ENCODE data around the gene C16orf78. TPM values are rescaled to one million over a fixed set of nuclear protein-coding genes. Genes with fewer than 3 reads are reported as not detected.

C16orf78 gene
- total RNA-seq, 1 experiment from 2014 or later = not detected

GRCh38 chr16:49440156-49441065, 66.8 kb downstream of the C16orf78 start:
- 0 out of 2 replicates have a peak overlapping the region, but pooled peaks have one; percentile 43 for H3K27ac Mint-ChIP-seq
- no peaks in the 10 kb centered on the region for H3K27me3 Mint-ChIP-seq (ENCODE audit: low read depth)
- no peak for ATAC-seq
- no peaks in the 10 kb centered on the region for H3K36me3 Mint-ChIP-seq
- peaks cover 43% of the 10 kb centered on the region for H3K4me1 Mint-ChIP-seq
- TF ChIP-seq ZNF532 (CRISPR knock-in tag; IDR thresholded peaks at IDR 0.05; ENCODE audit: borderline replicate concordance) = no peak
- TF ChIP-seq SP1 (CRISPR knock-in tag; conservative IDR thresholded peaks at IDR 0.05) = no peak
- TF ChIP-seq USF2 (CRISPR knock-in tag; IDR thresholded peaks at IDR 0.05) = no peak
- no peak for TF ChIP-seq ZNF423 (CRISPR knock-in tag; IDR thresholded peaks at IDR 0.05)
- no peak for TF ChIP-seq ZNF263 (CRISPR knock-in tag; IDR thresholded peaks at IDR 0.05; ENCODE audit: low read depth)
- TF ChIP-seq TP53 (CRISPR knock-in tag; IDR thresholded peaks at IDR 0.05) = no peak
- no peak for TF ChIP-seq TCF7 (CRISPR knock-in tag; IDR thresholded peaks at IDR 0.05; ENCODE audit: low read depth)
- TF ChIP-seq NR2C2 (CRISPR knock-in tag; IDR thresholded peaks at IDR 0.05) = no peak
- no peak for TF ChIP-seq CBFB (CRISPR knock-in tag; IDR thresholded peaks at IDR 0.05; ENCODE audit: low read depth)
- TF ChIP-seq NFE2L1 (CRISPR knock-in tag; IDR thresholded peaks at IDR 0.05) = no peak
- TF ChIP-seq CREM (CRISPR knock-in tag; IDR thresholded peaks at IDR 0.05) = no peak
- TF ChIP-seq MXD4 (CRISPR knock-in tag; IDR thresholded peaks at IDR 0.05; ENCODE audit: borderline replicate concordance) = no peak
- no peak for TF ChIP-seq FOXP4 (CRISPR knock-in tag; IDR thresholded peaks at IDR 0.05)
- no peak for TF ChIP-seq ZNF138 (CRISPR knock-in tag; conservative IDR thresholded peaks at IDR 0.05)
- no peak for TF ChIP-seq STAT6 (CRISPR knock-in tag; conservative IDR thresholded peaks at IDR 0.05; ENCODE audit: low read depth)
- H3K4me3 Mint-ChIP-seq = no peak overlapping the region
- ChIA-PET CTCF (interaction anchor here (0.7 to 3.2 kb wide), 3 partner anchors 23 to 517 kb away, joined by 3 to 9 read pairs (median 3); no protein-coding TSS in a partner anchor), POLR2A (no interaction called here)
- H3K9me3 Mint-ChIP-seq = no peaks in the 10 kb centered on the region
- DNase-seq (ENCODE audit: low spot score) = no peak

Data from WTC11 (cell line).